OCI-M2 (cell line): ENCODE measurements around the gene TEX19.

ENCODE experiments used
- DNase-seq: peaks from one replicate; lab custom pipeline; 2025; ENCODE audit not compliant: unreplicated experiment; lab: John Stamatoyannopoulos, UW

The TEX19 gene

GRCh38 chr17:82321947-82322466 is 37.0 kb upstream of the TEX19 start:
- no peak for DNase-seq

GRCh38 chr17:82322526-82323453 is 36.3 kb upstream of the TEX19 start:
- no peak for DNase-seq

GRCh38 chr17:82323514-82324234 is 35.4 kb upstream of the TEX19 start:
- no peak for DNase-seq

GRCh38 chr17:82324566-82325285 is 34.3 kb upstream of the TEX19 start:
- DNase-seq: no peak

DNA sequence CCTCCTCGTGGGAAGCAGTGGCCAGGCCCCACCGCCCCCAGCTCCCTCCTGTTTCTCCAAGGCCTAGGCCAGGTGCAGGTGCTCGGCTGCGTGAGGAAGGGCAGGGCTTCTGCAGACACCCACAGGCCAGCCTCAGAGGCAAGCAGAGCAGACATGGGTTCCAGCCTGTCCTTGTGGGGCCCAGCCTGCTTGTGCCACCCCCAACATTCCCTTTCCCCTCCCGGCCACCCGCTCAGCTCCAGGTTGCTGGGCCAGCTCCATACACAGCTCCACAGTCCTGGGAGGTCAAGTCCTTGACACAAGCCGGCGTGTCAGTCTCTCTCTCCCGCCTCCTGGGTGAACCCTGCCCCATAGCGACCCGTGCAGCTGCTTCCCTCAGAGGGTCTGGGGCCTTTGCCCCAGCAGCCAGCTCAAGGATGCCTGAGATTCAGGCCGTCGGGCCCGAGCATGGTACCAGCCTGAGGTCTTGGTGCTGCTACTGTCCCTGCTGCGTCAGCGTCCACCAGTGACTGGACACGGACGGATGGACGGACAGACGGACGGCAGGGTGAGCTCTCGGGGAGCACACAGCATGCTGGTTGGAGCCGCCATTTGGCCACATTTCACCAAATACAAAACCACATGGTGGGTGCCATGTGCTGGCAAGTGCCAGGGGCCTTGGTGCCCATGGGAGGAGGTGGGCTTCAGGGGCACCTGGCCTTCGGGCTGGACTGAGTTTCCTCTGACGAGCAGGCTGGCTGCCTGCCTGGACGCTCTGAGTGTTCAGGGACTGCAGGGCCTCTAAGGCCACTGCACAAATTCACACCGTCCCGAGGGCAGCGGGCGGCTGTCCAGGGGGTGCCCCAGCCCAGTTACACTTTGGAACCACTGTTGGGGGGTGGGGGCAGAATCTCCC is 33.5 kb upstream of the TEX19 start:
- DNase-seq: no peak

DNA sequence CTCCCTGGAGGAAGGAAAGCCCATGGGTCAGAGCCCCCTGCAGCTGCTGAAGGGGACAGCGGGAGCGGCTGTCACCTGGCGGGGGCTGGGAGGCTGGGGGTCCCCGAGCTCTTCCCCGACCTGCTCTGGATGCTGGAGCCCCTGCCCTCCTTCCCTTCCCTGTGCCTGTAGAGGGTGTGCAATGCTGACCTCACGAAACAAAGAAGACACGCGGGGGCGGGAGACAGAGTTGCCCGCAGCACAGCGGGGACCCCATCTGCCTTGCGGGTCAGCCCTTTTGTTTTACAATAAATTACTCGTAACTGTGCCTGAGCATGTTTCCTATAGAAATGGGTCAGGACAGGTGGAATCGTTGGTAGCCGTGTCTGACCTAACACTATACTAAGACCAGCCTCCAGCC is 31.8 kb upstream of the TEX19 start:
- DNase-seq: no peak

- DNase-seq: no peak
Observed at GRCh38 chr17:82327757-82328140, 31.3 kb upstream of the TEX19 start.

- no peak for DNase-seq
Observed at GRCh38 chr17:82328141-82328993, 30.7 kb upstream of the TEX19 start.

GRCh38 chr17:82328994-82329507 is 30.0 kb upstream of the TEX19 start:
- DNase-seq: no peak

DNA sequence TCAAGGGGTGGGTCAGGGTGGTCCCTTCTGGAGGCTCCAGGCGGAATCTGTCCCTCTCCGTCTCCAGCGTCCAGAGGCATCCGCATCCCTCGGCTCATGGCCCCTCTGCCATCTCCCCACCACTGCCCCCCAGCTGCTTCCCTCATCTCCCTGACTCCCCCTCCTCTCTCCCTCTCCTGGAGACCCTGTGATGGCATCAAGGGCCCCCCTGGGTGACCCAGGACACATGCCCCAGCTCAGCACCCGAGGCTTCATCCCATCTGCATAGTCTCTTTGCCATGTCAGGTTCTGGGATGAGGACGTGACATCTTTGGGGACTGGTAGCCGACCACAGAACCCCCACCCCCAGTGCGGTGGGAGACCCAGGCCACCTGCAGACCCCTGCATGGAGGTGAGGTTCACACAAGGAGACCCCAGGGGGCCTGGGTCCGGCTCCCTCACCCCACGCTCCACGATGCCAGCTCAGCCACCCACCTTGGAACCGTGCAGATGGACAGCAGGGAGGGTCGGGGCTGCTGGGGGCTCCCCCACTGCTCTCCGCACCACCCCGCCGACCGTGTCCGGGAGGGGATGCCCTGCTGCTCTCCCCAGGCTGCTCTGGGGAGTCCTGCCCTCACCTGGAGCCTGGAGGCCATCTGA is 29.2 kb upstream of the TEX19 start:
- no peak for DNase-seq

GRCh38 chr17:82330322-82331239 is 28.5 kb upstream of the TEX19 start:
- no peak for DNase-seq

DNA sequence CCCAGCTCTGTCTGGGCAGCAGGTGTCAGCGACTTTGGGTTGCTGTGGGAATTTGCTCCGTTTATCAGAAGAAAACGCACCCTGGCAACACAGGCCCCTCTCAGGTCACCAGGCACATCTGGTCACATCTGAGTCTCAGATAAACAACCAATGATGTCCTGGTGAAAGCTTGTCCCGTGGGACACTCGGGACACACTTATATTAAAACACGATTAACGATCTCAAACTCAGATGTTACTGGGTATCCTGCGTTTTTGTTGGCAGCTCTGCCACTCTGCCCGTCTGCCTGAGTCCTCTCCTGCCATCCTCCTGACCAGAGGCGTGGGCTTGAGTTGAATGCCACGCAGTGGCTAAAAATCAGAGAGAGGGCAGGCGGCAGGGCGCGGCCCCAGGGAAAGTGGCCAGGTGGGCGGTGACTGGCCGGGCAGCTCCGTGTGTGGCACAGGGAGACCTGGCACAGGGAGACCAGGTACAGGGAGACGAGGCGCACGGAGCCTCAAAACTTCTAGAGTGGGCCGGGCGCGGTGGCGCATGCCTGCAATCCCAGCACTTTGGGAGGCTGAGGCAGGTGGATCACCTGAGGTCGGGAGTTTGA is 27.6 kb upstream of the TEX19 start:
- DNase-seq: no peak

DNA sequence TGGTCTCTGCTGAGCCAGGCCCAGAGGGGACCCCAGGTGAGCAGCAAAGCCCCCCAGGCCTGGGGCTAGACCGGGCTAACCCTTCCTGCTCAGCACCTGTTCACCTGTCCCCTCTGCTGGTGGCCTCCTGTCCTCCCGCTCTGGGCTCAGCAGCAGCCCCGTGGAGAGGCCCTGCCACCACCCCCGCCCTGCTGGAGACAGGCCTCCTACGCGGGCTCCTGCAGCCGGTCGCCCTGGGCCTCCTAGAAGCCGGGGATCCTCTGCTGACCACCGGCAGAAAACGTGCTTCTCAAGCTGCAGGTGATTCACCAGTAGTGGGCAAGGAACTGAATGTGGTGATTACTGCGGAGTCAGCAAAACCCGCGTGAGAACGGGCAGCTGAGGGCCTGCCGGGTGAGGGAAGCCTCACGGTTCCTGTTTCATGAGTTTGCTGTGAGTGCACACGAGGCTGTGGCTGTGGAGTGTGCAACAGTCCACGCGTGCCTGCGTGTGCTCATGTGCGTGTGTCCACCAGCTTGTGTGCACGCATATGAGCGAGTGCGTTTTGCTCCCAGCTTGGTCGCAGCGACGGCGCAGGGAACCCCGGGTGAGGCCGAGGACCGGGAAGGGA is 26.3 kb upstream of the TEX19 start:
- DNase-seq: no peak

GRCh38 chr17:82333279-82334171 is 25.5 kb upstream of the TEX19 start, which contains the start of gene SECTM1:
SECTM1 (minus strand) TSS chr17:82333766; CDS start chr17:82327240, 6,526 bp downstream.
- no peak for DNase-seq

DNA sequence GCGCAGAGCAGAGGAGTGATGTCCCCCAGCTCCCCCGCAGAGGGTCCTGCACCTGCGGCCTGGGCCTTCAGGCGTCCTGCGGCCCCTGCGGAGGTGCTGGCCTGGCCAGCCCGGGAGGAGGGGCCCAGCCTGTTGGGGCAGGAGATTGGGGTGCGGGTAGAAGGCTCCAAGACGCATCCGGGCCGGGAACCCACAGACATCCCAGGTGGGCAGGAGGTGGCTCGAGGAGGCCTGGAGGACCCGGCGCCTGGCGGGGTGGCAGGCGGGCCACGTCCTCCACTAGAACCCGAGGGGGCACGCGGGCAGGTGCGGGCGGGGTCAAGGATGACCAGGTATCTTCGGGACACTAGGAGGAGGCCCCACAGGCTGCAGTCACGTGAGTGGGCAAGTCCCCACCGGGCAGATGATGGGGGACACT is 24.8 kb upstream of the TEX19 start:
- no peak for DNase-seq
